Vagina (tissue), 2 donors: Measurements from ENCODE around the gene STX1A. TPM values are rescaled to one million over a fixed set of nuclear protein-coding genes. Genes with fewer than 3 reads are reported as not detected.

ENCODE experiments used
- DNase-seq, 2 donors: peaks; one replicate each; pipeline ENCODE4 v3.0.0-alpha.2; 2017; ENCODE audit errors: extremely low spot score in 2 of 2
- H3K27ac ChIP-seq: fragments of 200-600 bp; sonication (generic); one replicate; pipeline ENCODE4 v1.5.1; 2019
- H3K27me3 ChIP-seq: fragments of 200-600 bp; sonication (generic); one replicate; pipeline ENCODE4 v1.5.1; 2019
- H3K36me3 ChIP-seq, 2 donors: fragments of 200-600 bp; sonication (generic); one replicate each; pipeline ENCODE4 v1.5.1; 2017 to 2019
- H3K4me1 ChIP-seq: fragments of 200-600 bp; sonication (generic); one replicate; pipeline ENCODE4 v1.5.1; 2019
- H3K4me3 ChIP-seq, 2 donors: fragments of 200-600 bp; sonication (generic); 1 replicate in 1 of 2; 2 replicates in 1 of 2; pipeline ENCODE4 v1.5.1; 2016 to 2019
- H3K9me3 ChIP-seq: fragments of 200-600 bp; sonication (generic); one replicate; pipeline ENCODE4 v1.5.1; 2019
- POLR2A ChIP-seq, 2 donors: fragments of 450-650 bp; IDR thresholded peaks; one replicate each; pipeline ENCODE4 v1.6.1; 2017; ENCODE audit warnings: antibody characterized with exemption in 2 of 2, mild to moderate bottlenecking in 2 of 2, moderate library complexity in 2 of 2
- POLR2AphosphoS5 ChIP-seq, 2 donors: sonication (generic); formaldehyde crosslinking; IDR thresholded peaks; one replicate each; pipeline ENCODE4 v1.9.0; 2017; ENCODE audit warnings: antibody characterized with exemption in 2 of 2, mild to moderate bottlenecking in 2 of 2, low read depth in 1 of 2; ENCODE audit not compliant: insufficient read depth in 1 of 2
- intact Hi-C: fragments of 100-400 bp; cut with DNase I; formaldehyde crosslinking; loops from one replicate; pipeline ENCODE4 v1.15.1; 2023
- total RNA-seq: library from RNA; depleted of rRNA; stranded (reverse); fragments of >200 nt; gene quantifications from one replicate; pipeline ENCODE4 v1.2.3, GENCODE V29; 2016
- TF ChIP-seq, protein P1 (sequence below), 3 experiments: fragments of 450-650 bp in 2 of 3; fragments of 200-600 bp in 1 of 3; sonication (generic) in 1 of 3; IDR thresholded peaks; one replicate each; pipeline ENCODE4 v1.5.1; 2017 to 2019; ENCODE audit warnings: antibody characterized with exemption in 3 of 3, mild to moderate bottlenecking in 2 of 3, moderate library complexity in 2 of 3

Gene STX1A
- total RNA-seq, 1 donor from 2014 or later, result 17.2 TPM

- peak overlapping the region; percentile 74 to 98 for H3K4me3 ChIP-seq
- TF ChIP-seq, protein P1, sequence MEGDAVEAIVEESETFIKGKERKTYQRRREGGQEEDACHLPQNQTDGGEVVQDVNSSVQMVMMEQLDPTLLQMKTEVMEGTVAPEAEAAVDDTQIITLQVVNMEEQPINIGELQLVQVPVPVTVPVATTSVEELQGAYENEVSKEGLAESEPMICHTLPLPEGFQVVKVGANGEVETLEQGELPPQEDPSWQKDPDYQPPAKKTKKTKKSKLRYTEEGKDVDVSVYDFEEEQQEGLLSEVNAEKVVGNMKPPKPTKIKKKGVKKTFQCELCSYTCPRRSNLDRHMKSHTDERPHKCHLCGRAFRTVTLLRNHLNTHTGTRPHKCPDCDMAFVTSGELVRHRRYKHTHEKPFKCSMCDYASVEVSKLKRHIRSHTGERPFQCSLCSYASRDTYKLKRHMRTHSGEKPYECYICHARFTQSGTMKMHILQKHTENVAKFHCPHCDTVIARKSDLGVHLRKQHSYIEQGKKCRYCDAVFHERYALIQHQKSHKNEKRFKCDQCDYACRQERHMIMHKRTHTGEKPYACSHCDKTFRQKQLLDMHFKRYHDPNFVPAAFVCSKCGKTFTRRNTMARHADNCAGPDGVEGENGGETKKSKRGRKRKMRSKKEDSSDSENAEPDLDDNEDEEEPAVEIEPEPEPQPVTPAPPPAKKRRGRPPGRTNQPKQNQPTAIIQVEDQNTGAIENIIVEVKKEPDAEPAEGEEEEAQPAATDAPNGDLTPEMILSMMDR (IDR thresholded peaks at IDR 0.05), result no peak
- TF ChIP-seq POLR2AphosphoS5 (IDR thresholded peaks at IDR 0.05; ENCODE audit: insufficient read depth in 1 of 2, low read depth in 1 of 2), result peak in 1 of 2 donors; percentile 12
Observed at GRCh38 chr7:73683788-73684693, 35.4 kb downstream of the STX1A start.

GRCh38 chr7:73683056-73683787 lies 36.2 kb downstream of the STX1A start, which contains the start of the genes BUD23 and DNAJC30:
Gene BUD23 (plus strand): TSS chr7:73683597. CDS start chr7:73683626, 29 bp downstream.
Gene DNAJC30 (minus strand): TSS chr7:73683453. CDS start chr7:73683423, 30 bp downstream.
- H3K4me1 ChIP-seq, result peaks cover 55% of the 10 kb centered on the region
- H3K4me3 ChIP-seq, result peak within 1 kb of the TSS; percentile 74 to 98
- intact Hi-C loops, result no loop called here
- no peaks in the 10 kb centered on the region for H3K9me3 ChIP-seq
- peak in 1 of 2 donors; percentile 98 for DNase-seq
- peak within 1 kb of the TSS; percentile 70 for H3K27ac ChIP-seq
- no peaks in the 10 kb centered on the region for H3K27me3 ChIP-seq
- TF ChIP-seq POLR2AphosphoS5 (IDR thresholded peaks at IDR 0.05; ENCODE audit: insufficient read depth in 1 of 2, low read depth in 1 of 2), result peak; percentile 83 to 87
- TF ChIP-seq, protein P1 (IDR thresholded peaks at IDR 0.05), result peak in 1 of 3 experiments; percentile 21
- TF ChIP-seq POLR2A (IDR thresholded peaks at IDR 0.05), result peak in 1 of 2 donors; percentile 14
- H3K36me3 ChIP-seq, result peaks cover 0 to 14% of the 10 kb centered on the region in 2 donors

More at GRCh38 chr7:73683788-73684693, 35.4 kb downstream of the STX1A start:
- Histone ChIP-seq H3K9me3 (no peaks in the 10 kb centered on the region), H3K27ac (peak overlapping the region; percentile 70), H3K4me1 (peaks cover 55% of the 10 kb centered on the region), H3K27me3 (no peaks in the 10 kb centered on the region), H3K36me3 (peaks cover 0 to 17% of the 10 kb centered on the region in 2 donors)
- intact Hi-C loops, result no loop called here
- no peak for DNase-seq

DNA sequence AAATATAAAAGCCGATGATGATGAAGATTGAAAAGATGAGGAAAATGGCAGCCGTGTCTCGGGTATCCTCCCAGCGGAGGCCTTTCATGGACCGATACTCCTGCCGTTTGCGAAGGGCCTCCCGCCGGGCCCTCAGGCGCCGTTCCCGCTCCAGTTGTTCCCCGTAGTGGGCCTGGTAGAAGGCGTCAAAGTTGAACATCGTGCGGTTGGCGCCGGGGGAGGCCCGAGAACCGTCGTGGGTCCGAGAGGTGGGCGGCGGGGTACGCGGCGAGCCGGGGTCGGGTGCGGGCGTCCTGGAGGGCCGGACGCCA lies 36.8 kb downstream of the STX1A start:
- Histone ChIP-seq H3K27ac (peak overlapping the region; percentile 70), H3K27me3 (no peaks in the 10 kb centered on the region), H3K9me3 (no peaks in the 10 kb centered on the region), H3K4me3 (peak overlapping the region; percentile 74 to 98), H3K4me1 (peaks cover 55% of the 10 kb centered on the region), H3K36me3 (peaks cover 0 to 14% of the 10 kb centered on the region in 2 donors)
- DNase-seq, result no peak
- TF ChIP-seq POLR2AphosphoS5 (IDR thresholded peaks at IDR 0.05; ENCODE audit: insufficient read depth in 1 of 2, low read depth in 1 of 2) (no peak), POLR2A (IDR thresholded peaks at IDR 0.05) (no peak)
- TF ChIP-seq, protein P1 (IDR thresholded peaks at IDR 0.05), result no peak
- intact Hi-C loops, result no loop called here

- no peak for DNase-seq
- no peaks in the 10 kb centered on the region for H3K36me3 ChIP-seq
- intact Hi-C loops, result no loop called here
- TF ChIP-seq POLR2AphosphoS5 (IDR thresholded peaks at IDR 0.05; ENCODE audit: insufficient read depth in 1 of 2, low read depth in 1 of 2) (no peak), POLR2A (IDR thresholded peaks at IDR 0.05) (no peak)
- TF ChIP-seq, protein P1 (IDR thresholded peaks at IDR 0.05), result no peak
- no peak overlapping the region for H3K4me3 ChIP-seq
- no peaks in the 10 kb centered on the region for H3K9me3 ChIP-seq
- peaks cover 55% of the 10 kb centered on the region for H3K4me1 ChIP-seq
- no peak overlapping the region for H3K27ac ChIP-seq
- H3K27me3 ChIP-seq, result no peaks in the 10 kb centered on the region
Observed at GRCh38 chr7:73681031-73681430, 38.4 kb downstream of the STX1A start.
